AG09309 (cell line): ENCODE measurements around the gene RAD51B.

Experiments used
- DNase-seq: peaks from one replicate; pipeline ENCODE4 v3.0.0-alpha.2; 2010; ENCODE audit warnings: low read depth
- H3K4me3 ChIP-seq: 2 replicates; pipeline ENCODE4 v1.5.1; 2011; ENCODE audit warnings: mild to moderate bottlenecking, low read depth, low read length, moderate library complexity; ENCODE audit not compliant: control insufficient read depth
- TF ChIP-seq, protein P1 (sequence below): IDR thresholded peaks from 2 replicates; pipeline ENCODE4 v1.5.1; 2011; ENCODE audit warnings: mild to moderate bottlenecking, low read depth, low read length, inconsistent platforms; ENCODE audit not compliant: insufficient read depth, control insufficient read depth; ENCODE audit errors: missing control alignments

The RAD51B gene

DNA sequence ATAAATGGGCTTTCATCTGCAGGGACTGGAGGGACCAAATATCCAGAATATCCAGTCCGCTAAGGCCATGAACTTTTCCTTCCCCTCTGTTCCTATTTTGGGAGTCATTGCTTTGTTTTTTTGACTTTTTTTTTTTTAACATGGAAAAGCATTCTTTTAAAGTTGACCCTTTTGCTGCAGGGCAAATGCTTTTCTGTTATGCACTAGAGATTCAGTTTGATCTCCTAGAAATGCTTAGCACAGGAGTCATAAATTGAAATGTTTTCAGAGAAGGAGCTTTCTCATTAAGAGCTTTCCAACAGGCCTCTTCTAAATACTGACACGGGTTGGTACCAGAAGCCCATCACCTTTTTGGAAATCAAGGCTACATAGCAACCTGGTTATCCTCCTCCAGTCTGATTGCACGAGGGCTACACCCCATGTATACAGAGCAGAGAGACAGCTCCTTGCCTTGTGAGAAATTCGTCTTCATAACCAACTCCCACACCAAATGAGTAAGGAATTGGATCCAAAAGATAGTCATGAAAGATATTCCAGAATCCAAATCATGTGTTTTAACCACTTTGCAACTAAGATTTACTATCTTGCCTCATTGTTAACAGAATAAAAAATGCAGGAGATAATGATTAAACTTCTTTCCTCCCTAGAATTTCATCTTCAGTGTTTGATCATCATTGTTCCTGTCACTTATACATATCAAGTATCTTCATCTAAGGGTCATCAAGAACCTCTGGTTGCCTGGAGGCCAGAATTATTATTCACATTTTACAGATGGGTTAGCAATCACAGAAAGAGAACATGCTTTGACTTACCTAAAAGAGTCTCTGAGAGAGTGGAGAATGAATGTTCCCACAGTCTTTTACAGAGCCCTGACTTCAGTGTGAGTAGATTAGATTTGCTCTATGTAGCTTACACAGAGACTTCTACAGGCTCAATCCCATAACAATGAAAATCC is 583.9 kb downstream of the RAD51B start:
- no peak overlapping the region for H3K4me3 ChIP-seq
- TF ChIP-seq, protein P1, sequence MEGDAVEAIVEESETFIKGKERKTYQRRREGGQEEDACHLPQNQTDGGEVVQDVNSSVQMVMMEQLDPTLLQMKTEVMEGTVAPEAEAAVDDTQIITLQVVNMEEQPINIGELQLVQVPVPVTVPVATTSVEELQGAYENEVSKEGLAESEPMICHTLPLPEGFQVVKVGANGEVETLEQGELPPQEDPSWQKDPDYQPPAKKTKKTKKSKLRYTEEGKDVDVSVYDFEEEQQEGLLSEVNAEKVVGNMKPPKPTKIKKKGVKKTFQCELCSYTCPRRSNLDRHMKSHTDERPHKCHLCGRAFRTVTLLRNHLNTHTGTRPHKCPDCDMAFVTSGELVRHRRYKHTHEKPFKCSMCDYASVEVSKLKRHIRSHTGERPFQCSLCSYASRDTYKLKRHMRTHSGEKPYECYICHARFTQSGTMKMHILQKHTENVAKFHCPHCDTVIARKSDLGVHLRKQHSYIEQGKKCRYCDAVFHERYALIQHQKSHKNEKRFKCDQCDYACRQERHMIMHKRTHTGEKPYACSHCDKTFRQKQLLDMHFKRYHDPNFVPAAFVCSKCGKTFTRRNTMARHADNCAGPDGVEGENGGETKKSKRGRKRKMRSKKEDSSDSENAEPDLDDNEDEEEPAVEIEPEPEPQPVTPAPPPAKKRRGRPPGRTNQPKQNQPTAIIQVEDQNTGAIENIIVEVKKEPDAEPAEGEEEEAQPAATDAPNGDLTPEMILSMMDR, result no peak
- no peak for DNase-seq

DNA sequence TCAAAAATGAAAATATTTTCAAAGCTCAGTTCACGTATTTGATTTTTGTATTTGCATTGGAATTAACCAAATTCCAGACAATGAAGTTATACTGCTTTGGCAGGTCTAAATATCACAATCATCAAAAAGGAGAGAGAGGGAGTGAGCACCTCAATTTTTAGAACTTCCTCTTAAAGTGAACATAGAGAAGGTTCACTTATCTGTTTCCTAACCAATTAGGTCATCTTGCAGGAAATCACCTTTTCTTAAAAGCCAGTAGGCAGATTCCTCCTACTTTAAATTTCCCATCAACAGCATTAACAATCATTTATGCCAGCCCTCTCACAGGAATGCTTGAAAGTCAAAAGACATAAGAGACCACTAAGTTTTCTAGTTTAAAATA is 584.6 kb downstream of the RAD51B start:
- DNase-seq, result no peak
- H3K4me3 ChIP-seq, result no peak overlapping the region
- TF ChIP-seq, protein P1, result no peak

DNA sequence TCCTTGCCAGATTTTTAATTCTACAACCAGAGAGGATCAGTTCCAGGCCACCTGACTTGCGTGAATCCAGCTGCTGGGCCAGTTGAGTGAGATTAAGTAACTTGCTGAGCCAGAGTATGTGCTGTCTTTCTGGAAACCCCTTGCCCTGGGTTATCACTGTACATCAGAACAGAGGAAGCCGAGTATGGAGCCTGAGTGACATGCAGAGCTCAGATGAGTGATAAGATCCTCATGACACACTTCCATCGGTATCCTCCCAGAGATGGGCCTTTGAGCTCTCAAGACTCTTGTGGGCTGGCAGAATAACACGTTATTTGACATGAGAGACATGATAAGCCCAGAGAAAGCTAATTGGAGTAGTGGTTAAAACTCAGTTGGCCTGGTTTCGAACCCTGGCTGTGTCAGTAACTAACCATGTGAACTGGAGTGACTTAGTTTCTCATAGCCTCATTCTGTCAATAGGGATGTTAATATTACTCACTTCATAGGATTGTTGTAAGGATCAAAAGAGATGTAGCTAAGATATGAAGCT is 585.1 kb downstream of the RAD51B start:
- TF ChIP-seq, protein P1, result no peak
- H3K4me3 ChIP-seq, result no peak overlapping the region
- DNase-seq, result no peak

DNA sequence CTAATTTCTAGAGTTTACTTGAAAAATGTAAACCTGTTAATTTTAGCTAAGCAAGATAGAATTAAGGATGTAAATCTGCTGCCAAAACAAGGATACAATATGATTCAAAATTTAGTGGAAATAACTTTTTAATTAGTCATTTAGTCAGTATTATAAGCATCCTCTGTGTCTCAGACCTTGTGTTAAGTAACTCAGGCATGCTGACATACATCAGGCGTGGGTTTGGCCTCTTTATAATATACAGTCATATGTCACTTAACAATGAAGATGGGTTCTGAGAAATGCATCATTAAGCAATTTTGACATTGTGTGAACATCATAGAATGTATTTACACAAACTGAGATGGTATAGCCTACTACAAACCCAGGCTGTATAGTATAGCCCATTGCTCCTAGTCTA is 586.4 kb downstream of the RAD51B start:
- H3K4me3 ChIP-seq, result no peak overlapping the region
- TF ChIP-seq, protein P1, result no peak
- DNase-seq, result no peak

DNA sequence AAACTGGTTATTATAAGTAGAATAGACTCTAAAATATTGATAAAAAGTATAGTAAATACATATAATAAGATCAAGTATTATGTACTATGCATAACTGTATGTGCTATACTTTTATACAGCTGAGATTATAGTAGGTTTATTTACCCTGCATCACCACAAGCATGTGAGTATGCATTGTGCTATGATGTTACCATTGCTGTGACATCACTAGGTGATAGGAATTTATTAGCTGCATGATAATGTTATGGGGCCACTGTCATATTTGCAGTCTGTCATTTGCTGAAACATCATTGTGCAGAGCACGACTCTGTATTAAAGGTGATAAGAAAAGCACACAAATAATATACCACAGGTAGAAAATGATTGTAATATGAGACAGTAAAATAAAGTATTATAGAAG is 587.7 kb downstream of the RAD51B start:
- DNase-seq, result no peak
- TF ChIP-seq, protein P1, result no peak
- H3K4me3 ChIP-seq, result no peak overlapping the region

DNA sequence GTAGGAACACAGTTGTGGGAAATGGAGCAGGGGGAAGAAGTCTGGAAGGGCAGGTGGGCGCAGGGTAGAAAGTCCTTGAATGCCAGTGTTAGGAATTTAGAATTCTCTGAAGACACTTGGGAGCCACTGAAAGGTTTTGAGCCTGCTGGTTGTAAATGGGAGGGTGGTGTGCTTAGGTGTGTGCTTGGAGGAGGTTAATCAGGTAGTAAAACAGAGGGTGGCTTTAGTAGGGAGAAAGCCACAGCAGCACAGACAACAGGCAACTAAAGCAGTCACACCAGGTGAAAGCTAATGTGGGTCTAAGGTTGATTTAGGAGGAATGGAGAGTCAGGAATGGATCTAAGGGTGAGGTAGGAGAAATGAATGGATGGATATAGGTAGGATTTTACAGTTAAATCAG is 588.2 kb downstream of the RAD51B start:
- TF ChIP-seq, protein P1, result no peak
- no peak for DNase-seq
- H3K4me3 ChIP-seq, result no peak overlapping the region
